ENCODE measurements around the gene RYR3. TPM values are rescaled to one million over a fixed set of nuclear protein-coding genes. Genes with fewer than 3 reads are reported as not detected.

RYR3 gene
- total RNA-seq, 1 experiment from 2014 or later, result 0.66 TPM

DNA sequence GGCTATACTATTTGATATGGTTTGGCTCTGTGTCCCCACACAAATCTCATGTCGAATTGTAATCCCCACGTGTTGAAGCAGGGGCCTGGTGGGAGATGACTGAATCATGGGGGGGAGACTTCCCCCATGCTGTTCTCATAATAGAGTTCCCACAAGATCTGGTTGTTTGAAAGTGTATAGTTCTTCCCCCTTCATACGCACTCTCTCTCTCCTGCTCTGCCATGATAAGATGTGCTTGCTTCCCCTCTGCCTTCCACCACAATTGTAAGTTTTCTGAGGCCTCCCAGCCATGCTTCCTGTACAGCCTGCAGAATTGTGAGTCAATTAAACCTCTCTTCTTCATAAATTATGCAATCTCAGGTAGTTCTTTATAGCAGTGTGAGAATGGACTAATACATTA lies 367.4 kb downstream of the RYR3 start:
- intact Hi-C loops (cut with micrococcal nuclease; ENCODE audit: unreplicated experiment), result no loop called here

DNA sequence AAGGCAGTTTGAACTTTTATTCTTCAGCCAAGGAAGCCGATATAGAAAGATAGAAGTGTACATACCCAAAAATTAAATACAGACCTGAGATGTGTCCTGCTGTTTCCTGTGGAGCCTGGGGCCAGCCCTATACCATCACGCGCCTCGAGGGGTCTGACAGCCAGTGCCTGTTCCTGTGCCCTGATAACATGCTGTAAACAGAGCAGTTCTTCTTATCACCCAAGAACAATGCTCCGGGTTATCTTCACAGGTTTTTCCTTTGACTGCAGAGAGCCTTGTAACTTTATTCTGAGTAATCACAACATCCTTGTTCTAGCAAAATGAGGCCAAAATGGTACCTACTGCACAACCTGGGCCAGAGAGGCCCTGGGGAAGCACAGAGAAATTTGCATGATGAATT lies 367.8 kb downstream of the RYR3 start:
- no peaks in the 10 kb centered on the region for H3K36me3 Mint-ChIP-seq (ENCODE audit: insufficient read depth, unreplicated experiment)

More for the DNA sequence above, 367.4 kb downstream of the RYR3 start:
- BruUV-seq (replicated peaks), result no TSS peak
- Mint-ChIP-seq H3K27ac (ENCODE audit: unreplicated experiment) (no peak overlapping the region), H3K27me3 (ENCODE audit: insufficient read depth, unreplicated experiment) (peaks cover 29% of the 10 kb centered on the region), H3K36me3 (ENCODE audit: insufficient read depth, unreplicated experiment) (no peaks in the 10 kb centered on the region), H3K9me3 (ENCODE audit: unreplicated experiment) (no peaks in the 10 kb centered on the region), H3K4me3 (ENCODE audit: unreplicated experiment) (no peak overlapping the region), H3K4me1 (ENCODE audit: low read depth, unreplicated experiment) (no peaks in the 10 kb centered on the region)
- Histone ChIP-seq H3K4me1 (no peaks in the 10 kb centered on the region), H3K4me3 (ENCODE audit: low read depth, low read length) (no peak overlapping the region), H3K27me3 (replicated peaks; ENCODE audit: control insufficient read depth, insufficient read depth, low read length) (no peaks in the 10 kb centered on the region; the same call in 1 of the 2 replicates), H3K9me3 (no peaks in the 10 kb centered on the region), H3K36me3 (ENCODE audit: control insufficient read depth, insufficient read depth, low read length) (no peaks in the 10 kb centered on the region)
- DNase-seq, result no peak
- ChIA-PET CTCF (no interaction called here), POLR2A (no interaction called here)
- TF ChIP-seq, protein P1, sequence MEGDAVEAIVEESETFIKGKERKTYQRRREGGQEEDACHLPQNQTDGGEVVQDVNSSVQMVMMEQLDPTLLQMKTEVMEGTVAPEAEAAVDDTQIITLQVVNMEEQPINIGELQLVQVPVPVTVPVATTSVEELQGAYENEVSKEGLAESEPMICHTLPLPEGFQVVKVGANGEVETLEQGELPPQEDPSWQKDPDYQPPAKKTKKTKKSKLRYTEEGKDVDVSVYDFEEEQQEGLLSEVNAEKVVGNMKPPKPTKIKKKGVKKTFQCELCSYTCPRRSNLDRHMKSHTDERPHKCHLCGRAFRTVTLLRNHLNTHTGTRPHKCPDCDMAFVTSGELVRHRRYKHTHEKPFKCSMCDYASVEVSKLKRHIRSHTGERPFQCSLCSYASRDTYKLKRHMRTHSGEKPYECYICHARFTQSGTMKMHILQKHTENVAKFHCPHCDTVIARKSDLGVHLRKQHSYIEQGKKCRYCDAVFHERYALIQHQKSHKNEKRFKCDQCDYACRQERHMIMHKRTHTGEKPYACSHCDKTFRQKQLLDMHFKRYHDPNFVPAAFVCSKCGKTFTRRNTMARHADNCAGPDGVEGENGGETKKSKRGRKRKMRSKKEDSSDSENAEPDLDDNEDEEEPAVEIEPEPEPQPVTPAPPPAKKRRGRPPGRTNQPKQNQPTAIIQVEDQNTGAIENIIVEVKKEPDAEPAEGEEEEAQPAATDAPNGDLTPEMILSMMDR (IDR thresholded peaks at IDR 0.05; ENCODE audit: insufficient read depth in 1 of 2, low read depth in 1 of 2, low read length in 1 of 2, severe bottlenecking in 1 of 2, unreplicated experiment in 1 of 2), result no peak

DNA sequence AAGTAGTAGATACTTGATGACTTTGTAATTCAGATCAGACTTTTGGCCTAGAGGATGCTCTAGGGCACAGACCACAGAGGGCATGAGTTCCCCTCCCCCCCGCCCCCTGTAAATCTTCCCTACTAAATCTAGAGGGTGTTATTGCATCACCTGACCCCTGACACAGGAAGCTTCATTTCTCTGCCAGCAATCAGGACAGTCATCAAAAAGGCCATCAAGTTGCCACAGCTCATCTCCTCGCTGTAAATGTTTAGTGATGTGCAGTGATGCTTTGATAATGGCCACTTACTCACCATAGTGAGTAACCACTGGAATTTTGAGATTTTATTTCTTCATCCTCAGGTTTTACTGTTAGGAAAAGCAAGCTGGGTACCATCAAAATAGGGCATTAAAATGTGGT lies 368.3 kb downstream of the RYR3 start:
- no peak for DNase-seq
- no peaks in the 10 kb centered on the region for H3K9me3 ChIP-seq
- CTCF ChIA-PET, result no interaction called here
- H3K4me3 ChIP-seq (ENCODE audit: low read depth, low read length), result no peak overlapping the region
- Mint-ChIP-seq H3K36me3 (ENCODE audit: insufficient read depth, unreplicated experiment) (no peaks in the 10 kb centered on the region), H3K4me3 (ENCODE audit: unreplicated experiment) (no peak overlapping the region), H3K4me1 (ENCODE audit: low read depth, unreplicated experiment) (no peaks in the 10 kb centered on the region), H3K9me3 (ENCODE audit: unreplicated experiment) (no peaks in the 10 kb centered on the region), H3K27ac (ENCODE audit: unreplicated experiment) (no peak overlapping the region), H3K27me3 (ENCODE audit: insufficient read depth, unreplicated experiment) (peaks cover 26% of the 10 kb centered on the region)
- intact Hi-C loops (cut with micrococcal nuclease; ENCODE audit: unreplicated experiment), result no loop called here
- no peaks in the 10 kb centered on the region; the same call in 1 of the 2 replicates for H3K27me3 ChIP-seq (replicated peaks; ENCODE audit: control insufficient read depth, insufficient read depth, low read length)
- no peaks in the 10 kb centered on the region for H3K4me1 ChIP-seq
- no TSS peak for BruUV-seq (replicated peaks)
- H3K36me3 ChIP-seq (ENCODE audit: control insufficient read depth, insufficient read depth, low read length), result no peaks in the 10 kb centered on the region
- TF ChIP-seq, protein P1 (IDR thresholded peaks at IDR 0.05; ENCODE audit: insufficient read depth in 1 of 2, low read depth in 1 of 2, low read length in 1 of 2, severe bottlenecking in 1 of 2, unreplicated experiment in 1 of 2), result no peak
- POLR2A ChIA-PET, result no interaction called here

More for the DNA sequence above, 367.8 kb downstream of the RYR3 start:
- DNase-seq, result no peak
- Histone ChIP-seq H3K36me3 (ENCODE audit: control insufficient read depth, insufficient read depth, low read length) (no peaks in the 10 kb centered on the region), H3K4me1 (no peaks in the 10 kb centered on the region), H3K4me3 (ENCODE audit: low read depth, low read length) (no peak overlapping the region), H3K9me3 (no peaks in the 10 kb centered on the region), H3K27me3 (replicated peaks; ENCODE audit: control insufficient read depth, insufficient read depth, low read length) (no peaks in the 10 kb centered on the region; the same call in 1 of the 2 replicates)
- Mint-ChIP-seq H3K27ac (ENCODE audit: unreplicated experiment) (no peak overlapping the region), H3K4me1 (ENCODE audit: low read depth, unreplicated experiment) (no peaks in the 10 kb centered on the region), H3K4me3 (ENCODE audit: unreplicated experiment) (no peak overlapping the region), H3K27me3 (ENCODE audit: insufficient read depth, unreplicated experiment) (peaks cover 29% of the 10 kb centered on the region), H3K9me3 (ENCODE audit: unreplicated experiment) (no peaks in the 10 kb centered on the region)
- ChIA-PET POLR2A (no interaction called here), CTCF (no interaction called here)
- BruUV-seq (replicated peaks), result no TSS peak
- intact Hi-C loops (cut with micrococcal nuclease; ENCODE audit: unreplicated experiment), result no loop called here
- TF ChIP-seq, protein P1 (IDR thresholded peaks at IDR 0.05; ENCODE audit: insufficient read depth in 1 of 2, low read depth in 1 of 2, low read length in 1 of 2, severe bottlenecking in 1 of 2, unreplicated experiment in 1 of 2), result no peak
